ENCODE data around the gene PHLPP1.

PHLPP1 gene

GRCh38 chr18:62978251-62979049 lies 263.1 kb downstream of the PHLPP1 start:
- ATAC-seq, result no peak

GRCh38 chr18:62979176-62979575 lies 263.8 kb downstream of the PHLPP1 start:
- TF ChIP-seq ZC3H10 (CRISPR knock-in tag; IDR thresholded peaks at IDR 0.05), result no peak
- TF ChIP-seq ESRRG (CRISPR knock-in tag; IDR thresholded peaks at IDR 0.05), result no peak
- TF ChIP-seq ARNTL (CRISPR knock-in tag; IDR thresholded peaks at IDR 0.05; ENCODE audit: borderline replicate concordance, low read depth), result no peak
- TF ChIP-seq TSHZ2 (CRISPR knock-in tag; IDR thresholded peaks at IDR 0.05), result no peak
- no peak for TF ChIP-seq PPARA (CRISPR knock-in tag; IDR thresholded peaks at IDR 0.05; ENCODE audit: borderline replicate concordance)
- no peak for TF ChIP-seq BACH2 (CRISPR knock-in tag; IDR thresholded peaks at IDR 0.05; ENCODE audit: borderline replicate concordance)
- no peak for TF ChIP-seq ZNF565 (CRISPR knock-in tag; conservative IDR thresholded peaks at IDR 0.05; ENCODE audit: low read depth)
- TF ChIP-seq ZFP30 (CRISPR knock-in tag; IDR thresholded peaks at IDR 0.05), result no peak
- no peak for TF ChIP-seq SNAI2 (CRISPR knock-in tag; IDR thresholded peaks at IDR 0.05)
- TF ChIP-seq ZNF70 (CRISPR knock-in tag; IDR thresholded peaks at IDR 0.05), result no peak
- no peak for TF ChIP-seq CREB5 (CRISPR knock-in tag; IDR thresholded peaks at IDR 0.05; ENCODE audit: low read depth)
- TF ChIP-seq OSR1 (CRISPR knock-in tag; IDR thresholded peaks at IDR 0.05), result no peak
- TF ChIP-seq TOX (CRISPR knock-in tag; IDR thresholded peaks at IDR 0.05; ENCODE audit: borderline replicate concordance), result no peak
- TF ChIP-seq PATZ1 (CRISPR knock-in tag; IDR thresholded peaks at IDR 0.05; ENCODE audit: borderline replicate concordance), result no peak
- no peak for TF ChIP-seq CSRNP3 (CRISPR knock-in tag; IDR thresholded peaks at IDR 0.05)
- no peak for TF ChIP-seq ISL1 (CRISPR knock-in tag; IDR thresholded peaks at IDR 0.05)
- no peak for ATAC-seq

More at GRCh38 chr18:62978251-62979049, 263.1 kb downstream of the PHLPP1 start:
- no peak for TF ChIP-seq ZFP30 (CRISPR knock-in tag; IDR thresholded peaks at IDR 0.05)
- TF ChIP-seq ESRRG (CRISPR knock-in tag; IDR thresholded peaks at IDR 0.05), result no peak
- no peak for TF ChIP-seq CREB5 (CRISPR knock-in tag; IDR thresholded peaks at IDR 0.05; ENCODE audit: low read depth)
- no peak for TF ChIP-seq ZFP3 (CRISPR knock-in tag; IDR thresholded peaks at IDR 0.05)
- TF ChIP-seq SNAI2 (CRISPR knock-in tag; IDR thresholded peaks at IDR 0.05), result no peak
- no peak for TF ChIP-seq POU6F1 (CRISPR knock-in tag; IDR thresholded peaks at IDR 0.05; ENCODE audit: borderline replicate concordance, low read depth)
- TF ChIP-seq CSRNP3 (CRISPR knock-in tag; IDR thresholded peaks at IDR 0.05), result no peak
- no peak for TF ChIP-seq TOX (CRISPR knock-in tag; IDR thresholded peaks at IDR 0.05; ENCODE audit: borderline replicate concordance)
- TF ChIP-seq ZNF565 (CRISPR knock-in tag; conservative IDR thresholded peaks at IDR 0.05; ENCODE audit: low read depth), result no peak
- TF ChIP-seq CSDC2 (CRISPR knock-in tag; IDR thresholded peaks at IDR 0.05), result no peak
- no peak for TF ChIP-seq ARNTL (CRISPR knock-in tag; IDR thresholded peaks at IDR 0.05; ENCODE audit: borderline replicate concordance, low read depth)
- TF ChIP-seq RARB (CRISPR knock-in tag; IDR thresholded peaks at IDR 0.05), result no peak
- no peak for TF ChIP-seq OSR1 (CRISPR knock-in tag; IDR thresholded peaks at IDR 0.05)
- no peak for TF ChIP-seq BACH2 (CRISPR knock-in tag; IDR thresholded peaks at IDR 0.05; ENCODE audit: borderline replicate concordance)
- no peak for TF ChIP-seq ZNF8 (CRISPR knock-in tag; IDR thresholded peaks at IDR 0.05)
- no peak for TF ChIP-seq PPARA (CRISPR knock-in tag; IDR thresholded peaks at IDR 0.05; ENCODE audit: borderline replicate concordance)
- TF ChIP-seq GLIS3 (CRISPR knock-in tag; IDR thresholded peaks at IDR 0.05), result no peak
- TF ChIP-seq ISL1 (CRISPR knock-in tag; IDR thresholded peaks at IDR 0.05), result no peak
- TF ChIP-seq ZNF70 (CRISPR knock-in tag; IDR thresholded peaks at IDR 0.05), result no peak

All from SK-N-SH treated with all-trans-retinoic acid at 6 μM for 48 hours (cell line).